K562 (cell line): ENCODE data around the gene SRPX. TPM values are rescaled to one million over a fixed set of nuclear protein-coding genes. Genes with fewer than 3 reads are reported as not detected.

Source experiments
- ATAC-seq: fragments of 200-7000 bp; cut with Tn5 transposase; 3 replicates; pipeline ENCODE4 v1.9.1; 2020; ENCODE audit warnings: moderate library complexity
- BruUV-seq: library from RNA; stranded (reverse); fragments of 400-500 nt; replicated peaks from 2 replicates; lab custom pipeline; 2021; lab: Mats Ljungman, UMichigan
- CTCF ChIA-PET: fragments of 300-600 bp; formaldehyde crosslinking; extraction: SDS; loops from one replicate; lab custom pipeline; 2021; ENCODE audit warnings: low intra/inter-chr PET ratio; lab: Yijun Ruan, JAX
- POLR2A ChIA-PET: fragments of 300-600, 350-650 bp; sonication (Branson Sonifier 250); formaldehyde crosslinking; extraction: SDS; loops from one replicate; lab custom pipeline; 2021; ENCODE audit warnings: antibody characterized with exemption, inconsistent platforms; lab: Yijun Ruan, JAX
- DNase-seq, 4 experiments: peaks; one replicate each; pipeline versions ENCODE4 v3.0.0 to v3.0.0-alpha.2; 2011 to 2018; ENCODE audit warnings: low spot score in 3 of 4, mixed read lengths in 3 of 4; ENCODE audit errors: extremely low read depth in 1 of 4
- FAIRE-seq: peaks from 2 replicates; lab custom pipeline; 2011; peaks lifted over from hg19 to GRCh38; lab: Jason Lieb, UNC
- H2AFZ ChIP-seq: 2 replicates; pipeline ENCODE4 v1.6.0; 2011; ENCODE audit warnings: low read depth, low read length, control low read depth, inconsistent platforms
- H3K27ac ChIP-seq: fragments of 200-600 bp; 3 replicates; pipeline ENCODE4 v1.8.0; 2011; ENCODE audit warnings: low read depth, mild to moderate bottlenecking, control low read depth, inconsistent platforms, low read length, moderate library complexity, mixed read lengths; ENCODE audit errors: extremely low read depth
- H3K27me3 ChIP-seq, 2 experiments: fragments of 300-600 bp in 1 of 2; 2 replicates in 1 of 2; 3 replicates in 1 of 2; pipeline versions ENCODE4 v1.6.0 to v1.8.0; 2011; ENCODE audit warnings: inconsistent platforms in 2 of 2, low read length in 2 of 2, mild to moderate bottlenecking in 1 of 2, mixed read lengths in 1 of 2, moderate library complexity in 1 of 2; ENCODE audit not compliant: control insufficient read depth in 2 of 2, insufficient read depth in 2 of 2
- H3K36me3 ChIP-seq: fragments of 300-600 bp; 3 replicates; pipeline ENCODE4 v1.8.0; 2011; ENCODE audit warnings: mild to moderate bottlenecking, low read length, inconsistent platforms; ENCODE audit not compliant: control insufficient read depth, insufficient read depth
- H3K4me1 ChIP-seq, 2 experiments: fragments of 200-600 bp in 1 of 2; replicated peaks in 1 of 2; 2 replicates in 1 of 2; 3 replicates in 1 of 2; pipeline versions ENCODE4 v1.5.1 to v1.8.0; 2011; ENCODE audit warnings: inconsistent platforms in 2 of 2, low read length in 2 of 2, mild to moderate bottlenecking in 1 of 2, mixed read lengths in 1 of 2, moderate library complexity in 1 of 2; ENCODE audit not compliant: control insufficient read depth in 2 of 2, insufficient read depth in 2 of 2
- H3K4me2 ChIP-seq: 2 replicates; pipeline ENCODE4 v1.6.1; 2011; ENCODE audit warnings: low read length, control low read depth, inconsistent platforms, mixed read lengths; ENCODE audit not compliant: insufficient read depth
- H3K4me3 ChIP-seq: fragments of 200-600 bp; sonication (generic), shearing (Covaris generic); 2 replicates; pipeline ENCODE4 v1.5.1; 2016; ENCODE audit warnings: control low read depth, inconsistent platforms
- H3K79me2 ChIP-seq: fragments of 200-600 bp; 3 replicates; pipeline ENCODE4 v1.8.0; 2011; ENCODE audit warnings: low read length, inconsistent platforms; ENCODE audit not compliant: control insufficient read depth, insufficient read depth
- H3K9ac ChIP-seq, 2 experiments: 2 replicates each; pipeline versions ENCODE4 v1.6.0 to v1.6.1; 2011; ENCODE audit warnings: low read depth in 2 of 2, low read length in 2 of 2, control low read depth in 1 of 2, inconsistent platforms in 1 of 2, mild to moderate bottlenecking in 1 of 2, mixed read lengths in 1 of 2; ENCODE audit not compliant: insufficient read depth in 1 of 2
- H3K9me1 ChIP-seq: one replicate; pipeline ENCODE4 v1.6.0; 2011; ENCODE audit warnings: inconsistent platforms, mild to moderate bottlenecking, low read length, moderate library complexity; ENCODE audit not compliant: control insufficient read depth, insufficient read depth
- H3K9me3 ChIP-seq: replicated peaks from 2 replicates; pipeline ENCODE4 v1.5.1; 2011; ENCODE audit warnings: low read depth, low read length, inconsistent platforms; ENCODE audit not compliant: control insufficient read depth, insufficient read depth
- H4K20me1 ChIP-seq: replicated peaks from 2 replicates; pipeline ENCODE4 v1.6.1; 2011; ENCODE audit warnings: low read length, inconsistent platforms, mixed read lengths; ENCODE audit not compliant: control insufficient read depth, insufficient read depth
- CC2D1A ChIP-seq: fragments of 450-650 bp; IDR thresholded peaks from 2 replicates; pipeline ENCODE4 v1.6.1; 2017; ENCODE audit warnings: mild to moderate bottlenecking
- CHCHD3 ChIP-seq: fragments of 250-450 bp; sonication (Bioruptor Pico); IDR thresholded peaks from 2 replicates; pipeline ENCODE4 v2.1.2; 2022; ENCODE audit warnings: mild to moderate bottlenecking
- CREB1 ChIP-seq, 2 experiments: sonication (generic) in 1 of 2; formaldehyde crosslinking in 1 of 2; IDR thresholded peaks; 2 replicates each; pipeline versions ENCODE4 v1.6.1 to v1.8.0; 2012 to 2022; ENCODE audit warnings: inconsistent platforms in 1 of 2, mild to moderate bottlenecking in 1 of 2, missing genetic modification reagents in 1 of 2, moderate library complexity in 1 of 2
- HCFC1 ChIP-seq: IDR thresholded peaks from 2 replicates; pipeline ENCODE4 v1.6.1; 2012; ENCODE audit warnings: low read depth, low read length, improper control_type of control experiment
- MXI1 ChIP-seq: IDR thresholded peaks from 2 replicates; pipeline ENCODE4 v1.6.1; 2011; ENCODE audit warnings: low read depth, mild to moderate bottlenecking, improper control_type of control experiment, low read length
- PURB ChIP-seq: sonication (generic); formaldehyde crosslinking; IDR thresholded peaks from 2 replicates; pipeline ENCODE4 v1.9.0; 2021; ENCODE audit warnings: low read depth, mild to moderate bottlenecking, missing genetic modification reagents
- SIX5 ChIP-seq, 2 experiments: IDR thresholded peaks; 2 replicates each; pipeline ENCODE4 v1.6.1; 2011; ENCODE audit warnings: low read length in 2 of 2, borderline replicate concordance in 1 of 2, low read depth in 1 of 2, mild to moderate bottlenecking in 1 of 2, moderate library complexity in 1 of 2; ENCODE audit not compliant: insufficient read depth in 1 of 2
- SP2 ChIP-seq: IDR thresholded peaks from 2 replicates; pipeline ENCODE4 v1.6.1; 2011; ENCODE audit warnings: mild to moderate bottlenecking, low read depth, low read length, moderate library complexity; ENCODE audit not compliant: poor library complexity, severe bottlenecking; ENCODE audit errors: extremely low read depth
- STAG1 ChIP-seq: sonication (generic); formaldehyde crosslinking; IDR thresholded peaks from 2 replicates; pipeline ENCODE4 v1.5.0; 2020; ENCODE audit warnings: missing genetic modification reagents, borderline replicate concordance
- TAF9B ChIP-seq: fragments of 450-650 bp; IDR thresholded peaks from 2 replicates; pipeline ENCODE4 v1.6.1; 2018; ENCODE audit warnings: mild to moderate bottlenecking; ENCODE audit not compliant: partially characterized antibody
- ZNF124 ChIP-seq: sonication (generic); formaldehyde crosslinking; IDR thresholded peaks from 2 replicates; pipeline ENCODE4 v1.8.1; 2022; ENCODE audit warnings: missing genetic modification reagents
- ZNF143 ChIP-seq: sonication (generic); formaldehyde crosslinking; IDR thresholded peaks from 2 replicates; pipeline ENCODE4 v1.9.0; 2022; ENCODE audit warnings: mild to moderate bottlenecking, missing genetic modification reagents
- ZNF146 ChIP-seq: IDR thresholded peaks from one replicate; pipeline ENCODE4 v1.6.1; 2018; ENCODE audit warnings: missing compliant biosample characterization; ENCODE audit not compliant: unreplicated experiment
- ZNF778 ChIP-seq: fragments of 450-650 bp; formaldehyde crosslinking; IDR thresholded peaks from 2 replicates; pipeline ENCODE4 v1.4.0; 2020; ENCODE audit warnings: mild to moderate bottlenecking, moderate library complexity
- WGBS: fragments of 100-300 bp; shearing (Covaris generic); methylation state at CpG from one replicate; pipeline ENCODE4 v1.1.6; 2016; ENCODE audit warnings: low coverage, mixed read lengths; ENCODE audit not compliant: insufficient coverage; ENCODE audit errors: missing lambda C conversion rate; 5-methylcytosine and 5-hydroxymethylcytosine counted together
- in situ Hi-C: fragments of 300-500 bp; cut with MboI; formaldehyde crosslinking; loops from 4 replicates; pipeline ENCODE4 v1.15.0; 2018; ENCODE audit warnings: inconsistent platforms, mixed read lengths
- intact Hi-C: fragments of 100-400 bp; cut with micrococcal nuclease; formaldehyde crosslinking; loops from 2 replicates; pipeline ENCODE4 v1.14.2; 2022
- polyA plus RNA-seq, 8 experiments: library from polyadenylated mRNA; depleted of rRNA in 4 of 8; stranded (reverse) in 5 of 8; unstranded in 3 of 8; fragments of >200 nt; fragmentation: Nextera tagmentation in 2 of 8; fragmentation: Illumina TruSeq in 1 of 8; extraction: Ambion mirVana in 2 of 8; extraction: Trizol in 1 of 8; gene quantifications; 2 replicates each; pipeline versions ENCODE4 v1.2.1 to v1.2.3, GENCODE V29; 2011 to 2014; ENCODE audit warnings: inconsistent platforms in 1 of 8, missing spikeins in 1 of 8
- total RNA-seq, 7 experiments: library from RNA; depleted of rRNA in 6 of 7; stranded (reverse); fragments of >200 nt in 6 of 7; fragmentation: Illumina TruSeq in 2 of 7; extraction: Trizol in 2 of 7; gene quantifications; 2 replicates each; pipeline versions ENCODE4 v1.2.1 to v1.2.3, GENCODE V29; 2011 to 2021; ENCODE audit warnings: low replicate concordance in 1 of 7
- TF ChIP-seq, protein P1 (sequence below): fragments of 450-650 bp; formaldehyde crosslinking; IDR thresholded peaks from 2 replicates; pipeline ENCODE4 v1.4.0; 2022; ENCODE audit warnings: missing genetic modification characterization
- TF ChIP-seq, protein P2 (sequence below): fragments of 250-450 bp; sonication (Bioruptor Pico); IDR thresholded peaks from 2 replicates; pipeline ENCODE4 v1.8.0; 2022; ENCODE audit warnings: inconsistent platforms, mild to moderate bottlenecking, moderate library complexity, borderline replicate concordance
- TF ChIP-seq, protein P3 (sequence below): fragments of 450-650 bp; formaldehyde crosslinking; IDR thresholded peaks from 2 replicates; pipeline ENCODE4 v1.4.0; 2022; ENCODE audit warnings: mild to moderate bottlenecking, moderate library complexity
- TF ChIP-seq, protein P4 (sequence below): sonication (generic); formaldehyde crosslinking; IDR thresholded peaks from 2 replicates; pipeline ENCODE4 v1.8.0; 2022; ENCODE audit warnings: mild to moderate bottlenecking, low read depth, missing genetic modification reagents

Gene SRPX
- total and polyA plus RNA-seq, 9 of the 15 experiments (the other 6 are each of a cell fraction or from before 2014, with no cell fraction given): 0.11 to 0.77 (median 0.38) TPM; not detected in 2

DNA sequence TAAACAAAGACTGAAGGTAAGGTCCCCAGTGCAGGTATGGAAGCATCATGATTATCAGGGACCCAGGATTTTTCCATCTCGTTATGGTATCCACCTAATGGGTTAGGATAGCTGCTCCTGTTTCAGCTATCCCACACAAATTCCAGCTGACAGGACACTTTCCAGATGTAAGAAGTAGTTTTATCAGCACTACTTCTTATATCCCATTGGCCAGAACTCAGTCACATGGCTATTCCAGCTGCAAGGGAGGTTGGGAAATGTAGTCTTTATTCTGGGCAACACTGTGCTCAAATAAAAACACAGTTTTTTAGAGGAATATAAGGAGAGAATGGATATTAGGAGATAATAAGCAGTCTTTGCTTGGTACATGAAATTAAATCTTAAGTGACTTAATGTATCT lies 96.7 kb downstream of the SRPX start (continued):
- TF ChIP-seq HCFC1 (peak; percentile 73), ZNF143 (CRISPR knock-in tag) (peak; percentile 52; the same call in 1 of the 2 replicates), SIX5 (IDR thresholded peaks at IDR 0.05; ENCODE audit: borderline replicate concordance in 1 of 2, insufficient read depth in 1 of 2, low read depth in 1 of 2, low read length in 2 of 2) (peak; percentile 34 to 41; a peak in 2 of 4 replicates), PURB (CRISPR knock-in tag) (no peak)
- TF ChIP-seq, protein P1, sequence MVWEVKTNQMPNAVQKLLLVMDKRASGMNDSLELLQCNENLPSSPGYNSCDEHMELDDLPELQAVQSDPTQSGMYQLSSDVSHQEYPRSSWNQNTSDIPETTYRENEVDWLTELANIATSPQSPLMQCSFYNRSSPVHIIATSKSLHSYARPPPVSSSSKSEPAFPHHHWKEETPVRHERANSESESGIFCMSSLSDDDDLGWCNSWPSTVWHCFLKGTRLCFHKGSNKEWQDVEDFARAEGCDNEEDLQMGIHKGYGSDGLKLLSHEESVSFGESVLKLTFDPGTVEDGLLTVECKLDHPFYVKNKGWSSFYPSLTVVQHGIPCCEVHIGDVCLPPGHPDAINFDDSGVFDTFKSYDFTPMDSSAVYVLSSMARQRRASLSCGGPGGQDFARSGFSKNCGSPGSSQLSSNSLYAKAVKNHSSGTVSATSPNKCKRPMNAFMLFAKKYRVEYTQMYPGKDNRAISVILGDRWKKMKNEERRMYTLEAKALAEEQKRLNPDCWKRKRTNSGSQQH (CRISPR knock-in tag): no peak
- TF ChIP-seq, protein P2, sequence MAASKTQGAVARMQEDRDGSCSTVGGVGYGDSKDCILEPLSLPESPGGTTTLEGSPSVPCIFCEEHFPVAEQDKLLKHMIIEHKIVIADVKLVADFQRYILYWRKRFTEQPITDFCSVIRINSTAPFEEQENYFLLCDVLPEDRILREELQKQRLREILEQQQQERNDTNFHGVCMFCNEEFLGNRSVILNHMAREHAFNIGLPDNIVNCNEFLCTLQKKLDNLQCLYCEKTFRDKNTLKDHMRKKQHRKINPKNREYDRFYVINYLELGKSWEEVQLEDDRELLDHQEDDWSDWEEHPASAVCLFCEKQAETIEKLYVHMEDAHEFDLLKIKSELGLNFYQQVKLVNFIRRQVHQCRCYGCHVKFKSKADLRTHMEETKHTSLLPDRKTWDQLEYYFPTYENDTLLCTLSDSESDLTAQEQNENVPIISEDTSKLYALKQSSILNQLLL (CRISPR knock-in tag): no peak

DNA sequence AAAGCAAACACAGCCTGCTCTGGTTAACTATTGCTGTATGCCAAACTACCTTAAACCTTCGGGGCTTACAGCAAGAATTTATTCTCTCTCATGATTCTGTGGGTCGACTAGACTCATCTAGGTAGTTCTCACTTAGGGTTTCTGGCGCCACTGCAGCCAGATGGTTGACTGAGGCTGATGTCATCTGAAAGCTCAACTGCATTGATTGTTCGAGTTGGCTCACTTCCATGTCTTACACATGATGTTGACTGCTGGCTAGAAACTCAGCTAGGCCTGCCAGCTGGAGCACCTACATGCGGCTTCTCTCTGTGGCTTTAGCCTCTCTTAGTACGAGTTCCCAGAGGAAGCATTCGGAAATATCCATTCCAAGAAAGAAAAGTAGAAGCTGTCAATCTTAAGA lies 103.2 kb downstream of the SRPX start:
- intact Hi-C loops: no loop called here
- in situ Hi-C loops: no loop called here
- TF ChIP-seq, protein P3, sequence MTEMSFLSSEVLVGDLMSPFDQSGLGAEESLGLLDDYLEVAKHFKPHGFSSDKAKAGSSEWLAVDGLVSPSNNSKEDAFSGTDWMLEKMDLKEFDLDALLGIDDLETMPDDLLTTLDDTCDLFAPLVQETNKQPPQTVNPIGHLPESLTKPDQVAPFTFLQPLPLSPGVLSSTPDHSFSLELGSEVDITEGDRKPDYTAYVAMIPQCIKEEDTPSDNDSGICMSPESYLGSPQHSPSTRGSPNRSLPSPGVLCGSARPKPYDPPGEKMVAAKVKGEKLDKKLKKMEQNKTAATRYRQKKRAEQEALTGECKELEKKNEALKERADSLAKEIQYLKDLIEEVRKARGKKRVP (CRISPR knock-in tag): no peak
- no peak for TF ChIP-seq TAF9B
- TF ChIP-seq MXI1: no peak
- no peak for TF ChIP-seq CC2D1A
- TF ChIP-seq, protein P4, sequence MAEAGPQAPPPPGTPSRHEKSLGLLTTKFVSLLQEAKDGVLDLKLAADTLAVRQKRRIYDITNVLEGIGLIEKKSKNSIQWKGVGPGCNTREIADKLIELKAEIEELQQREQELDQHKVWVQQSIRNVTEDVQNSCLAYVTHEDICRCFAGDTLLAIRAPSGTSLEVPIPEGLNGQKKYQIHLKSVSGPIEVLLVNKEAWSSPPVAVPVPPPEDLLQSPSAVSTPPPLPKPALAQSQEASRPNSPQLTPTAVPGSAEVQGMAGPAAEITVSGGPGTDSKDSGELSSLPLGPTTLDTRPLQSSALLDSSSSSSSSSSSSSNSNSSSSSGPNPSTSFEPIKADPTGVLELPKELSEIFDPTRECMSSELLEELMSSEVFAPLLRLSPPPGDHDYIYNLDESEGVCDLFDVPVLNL (CRISPR knock-in tag): no peak
- no peak for TF ChIP-seq ZNF124 (CRISPR knock-in tag)
- no peak for TF ChIP-seq ZNF146 (CRISPR knock-in tag)
- TF ChIP-seq ZNF778 (CRISPR knock-in tag): no peak
- no peak for TF ChIP-seq STAG1
- TF ChIP-seq SP2: no peak
- no peak for TF ChIP-seq CHCHD3
- no peak for TF ChIP-seq CREB1 (IDR thresholded peaks at IDR 0.05)
- TF ChIP-seq CREB1 (CRISPR knock-in tag; IDR thresholded peaks at IDR 0.05): no peak

More for the DNA sequence above, 103.2 kb downstream of the SRPX start:
- no peaks in the 10 kb centered on the region for H3K36me3 ChIP-seq
- H2AFZ ChIP-seq: no peak overlapping the region
- no peaks in the 10 kb centered on the region for H3K9me3 ChIP-seq
- no peaks in the 10 kb centered on the region for H4K20me1 ChIP-seq
- H3K79me2 ChIP-seq: no peaks in the 10 kb centered on the region
- ATAC-seq: no peak
- no peaks in the 10 kb centered on the region for H3K4me1 ChIP-seq
- H3K9me1 ChIP-seq: no peaks in the 10 kb centered on the region
- BruUV-seq: no TSS peak
- no peaks in the 10 kb centered on the region for H3K27me3 ChIP-seq
- no peak overlapping the region for H3K9ac ChIP-seq
- H3K4me2 ChIP-seq: no peak overlapping the region
- no peak overlapping the region for H3K4me3 ChIP-seq
- no peak for DNase-seq
- 10% methylated on average over 7 of the region's 7 CpGs for WGBS
- ChIA-PET POLR2A (no interaction called here), CTCF (no interaction called here)
- no peak overlapping the region for H3K27ac ChIP-seq
- no peak for FAIRE-seq
